Skeletal muscle satellite cell (primary cell): ENCODE measurements around the gene C3orf22. TPM values are rescaled to one million over a fixed set of nuclear protein-coding genes. Genes with fewer than 3 reads are reported as not detected.
"Not testable (repeated sequence)": the region's sequence is repeated elsewhere in the genome, so short reads cannot be mapped to it uniquely, and the experiment has no call there.

Experiments
- H3K27me3 ChIP-seq: 2 replicates; pipeline ENCODE4 v1.7.0; 2013; ENCODE audit warnings: low read length; ENCODE audit not compliant: control insufficient read depth, insufficient read depth
- H3K36me3 ChIP-seq: 2 replicates; pipeline ENCODE4 v1.7.0; 2013; ENCODE audit warnings: mild to moderate bottlenecking, control low read depth, low read length; ENCODE audit not compliant: insufficient read depth
- H3K4me1 ChIP-seq: 2 replicates; pipeline ENCODE4 v1.7.0; 2013; ENCODE audit warnings: low read length; ENCODE audit not compliant: control insufficient read depth, insufficient read depth
- H3K4me2 ChIP-seq: 2 replicates; pipeline ENCODE4 v1.7.0; 2013; ENCODE audit warnings: mild to moderate bottlenecking, low read length
- H3K4me3 ChIP-seq: 2 replicates; pipeline ENCODE4 v1.7.0; 2013; ENCODE audit warnings: low read length
- H3K9ac ChIP-seq: 2 replicates; pipeline ENCODE4 v1.7.0; 2013; ENCODE audit warnings: mild to moderate bottlenecking, low read depth, low read length, moderate library complexity
- H3K9me3 ChIP-seq: replicated peaks from 2 replicates; pipeline ENCODE4 v1.7.0; 2013; ENCODE audit warnings: mild to moderate bottlenecking, control low read depth, low read length
- total RNA-seq: library from RNA; depleted of rRNA; stranded (reverse); fragments of >200 nt; gene quantifications from 2 replicates; pipeline ENCODE4 v1.2.3, GENCODE V29; 2012; rRNA removed

The C3orf22 gene, protein sequence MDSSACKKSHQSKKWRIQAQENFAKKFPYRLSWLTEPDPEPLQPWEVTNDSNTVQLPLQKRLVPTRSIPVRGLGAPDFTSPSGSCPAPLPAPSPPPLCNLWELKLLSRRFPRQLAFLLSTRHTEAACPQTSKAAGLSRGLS
- not detected in 2 replicates for total RNA-seq

GRCh38 chr3:126558336-126559071, at the start of gene C3orf22:
Gene C3orf22 (minus strand): TSS chr3:126558932. CDS start chr3:126553390, 5,542 bp downstream.
- no peaks in the 10 kb centered on the region for H3K4me1 ChIP-seq
- H3K9me3 ChIP-seq: no peaks in the 10 kb centered on the region
- no peak within 1 kb of the TSS for H3K4me2 ChIP-seq
- no peak within 1 kb of the TSS for H3K4me3 ChIP-seq
- no peaks in the 10 kb centered on the region for H3K36me3 ChIP-seq
- H3K9ac ChIP-seq: no peak within 1 kb of the TSS
- H3K27me3 ChIP-seq: peaks cover 61% of the 10 kb centered on the region

DNA sequence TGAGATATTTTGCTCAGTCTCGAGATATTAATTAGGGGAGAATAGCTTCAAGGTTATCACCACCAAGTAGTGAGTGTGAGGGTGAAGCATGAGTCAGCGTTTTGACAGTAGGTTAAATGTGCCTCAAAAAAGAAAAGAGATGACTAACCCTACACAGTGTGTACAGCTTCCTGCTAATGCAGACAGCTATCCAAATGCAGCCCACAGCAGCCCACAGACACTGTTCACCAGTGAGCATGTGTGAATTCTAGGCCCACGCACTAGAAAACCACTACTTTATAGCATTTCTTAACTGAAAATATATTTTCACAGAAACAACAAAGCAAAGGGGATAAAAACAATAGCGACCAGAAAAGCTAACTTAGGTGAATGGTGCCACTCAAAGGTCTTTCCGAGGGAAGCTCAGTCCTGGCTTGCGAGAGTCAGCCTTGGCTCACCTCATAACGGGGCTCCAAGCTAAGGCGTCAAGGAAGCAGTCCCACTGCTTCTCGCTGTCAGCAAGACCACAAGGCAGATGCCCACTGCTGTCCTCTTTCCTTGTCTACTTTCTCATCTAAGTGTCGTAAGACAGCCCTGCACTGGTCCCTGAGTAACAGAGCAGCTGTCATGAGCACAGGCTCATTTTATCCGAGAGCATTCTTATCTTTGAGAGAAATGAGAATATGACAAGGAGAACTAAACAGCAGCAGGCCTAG, 48.6 kb upstream of the C3orf22 start:
- peaks cover 12% of the 10 kb centered on the region for H3K4me1 ChIP-seq
- H3K27me3 ChIP-seq: no peaks in the 10 kb centered on the region
- peaks cover 21% of the 10 kb centered on the region for H3K36me3 ChIP-seq
- no peaks in the 10 kb centered on the region for H3K9me3 ChIP-seq
- H3K4me2 ChIP-seq: no peak overlapping the region
- H3K4me3 ChIP-seq: no peak overlapping the region
- H3K9ac ChIP-seq: no peak overlapping the region

DNA sequence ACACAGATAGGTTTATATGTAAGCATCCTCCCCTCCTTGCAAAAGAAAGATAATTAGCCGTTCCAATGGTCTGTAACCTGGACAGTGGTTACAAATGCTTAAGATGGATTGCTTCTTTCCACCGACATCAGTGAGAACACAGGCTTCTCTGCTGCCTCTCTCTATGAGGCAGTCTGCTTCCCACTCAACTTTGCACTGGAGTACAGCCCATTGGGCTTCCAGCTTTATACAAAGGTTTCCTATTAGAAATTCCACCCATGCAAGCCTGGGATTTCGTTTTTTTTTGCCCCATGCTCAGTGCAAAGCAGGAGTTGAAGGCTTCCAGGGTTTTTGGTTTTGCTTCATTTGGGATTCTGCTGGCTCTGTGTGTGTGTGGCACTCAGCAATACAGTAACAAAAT, 47.3 kb upstream of the C3orf22 start:
- Histone ChIP-seq H3K27me3 (no peaks in the 10 kb centered on the region), H3K4me3 (no peak overlapping the region), H3K9ac (no peak overlapping the region), H3K4me1 (peaks cover 12% of the 10 kb centered on the region), H3K9me3 (no peaks in the 10 kb centered on the region), H3K36me3 (peaks cover 21% of the 10 kb centered on the region), H3K4me2 (no peak overlapping the region)

DNA sequence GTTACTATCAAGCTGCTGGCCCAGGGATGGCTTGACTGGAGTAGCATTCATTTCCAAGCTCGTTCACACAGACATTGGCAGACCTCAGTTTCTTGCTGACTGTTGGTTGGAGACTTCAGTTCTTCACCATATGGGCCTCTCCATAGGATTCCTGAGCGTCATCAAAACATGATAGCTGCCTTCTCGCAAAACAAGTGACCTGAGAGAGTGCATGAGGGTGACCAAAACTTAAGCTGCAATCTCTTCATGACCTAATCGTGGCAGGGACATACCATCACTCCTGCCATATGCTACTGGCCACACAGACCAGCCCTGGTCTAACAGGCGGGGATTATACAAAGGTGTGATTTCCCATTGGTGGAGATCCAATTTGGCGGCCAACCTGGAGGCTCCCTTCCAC, 46.0 kb upstream of the C3orf22 start:
- peaks cover 11% of the 10 kb centered on the region for H3K36me3 ChIP-seq
- H3K9ac ChIP-seq: no peak overlapping the region
- peaks cover 12% of the 10 kb centered on the region for H3K4me1 ChIP-seq
- H3K27me3 ChIP-seq: no peaks in the 10 kb centered on the region
- H3K4me3 ChIP-seq: no peak overlapping the region
- no peaks in the 10 kb centered on the region for H3K9me3 ChIP-seq
- H3K4me2 ChIP-seq: no peak overlapping the region

DNA sequence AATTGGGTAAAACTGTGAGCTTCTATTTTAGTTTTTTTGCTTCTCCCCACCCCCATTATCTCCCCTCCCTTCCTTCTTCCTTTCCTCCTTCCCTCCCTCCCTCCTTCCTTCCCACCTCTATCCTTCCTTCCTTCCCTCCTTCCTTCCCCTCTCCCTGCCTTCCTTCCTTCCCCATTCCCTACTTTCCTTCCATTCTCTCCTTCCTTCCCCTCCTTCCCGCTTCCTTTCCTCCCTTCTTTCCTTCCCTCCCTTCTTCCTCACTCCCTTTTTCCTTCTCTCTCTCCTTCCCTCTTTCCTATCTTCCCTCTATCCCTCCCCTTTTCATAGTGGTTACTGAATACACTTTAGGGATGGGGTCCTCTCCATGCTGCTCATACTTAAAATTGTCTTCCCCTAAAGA, 40.4 kb upstream of the C3orf22 start:
- no peak overlapping the region for H3K4me2 ChIP-seq
- no peaks in the 10 kb centered on the region for H3K36me3 ChIP-seq
- H3K27me3 ChIP-seq: no peaks in the 10 kb centered on the region
- H3K9ac ChIP-seq: no peak overlapping the region
- no peaks in the 10 kb centered on the region for H3K9me3 ChIP-seq
- no peak overlapping the region for H3K4me3 ChIP-seq
- H3K4me1 ChIP-seq: no peaks in the 10 kb centered on the region

DNA sequence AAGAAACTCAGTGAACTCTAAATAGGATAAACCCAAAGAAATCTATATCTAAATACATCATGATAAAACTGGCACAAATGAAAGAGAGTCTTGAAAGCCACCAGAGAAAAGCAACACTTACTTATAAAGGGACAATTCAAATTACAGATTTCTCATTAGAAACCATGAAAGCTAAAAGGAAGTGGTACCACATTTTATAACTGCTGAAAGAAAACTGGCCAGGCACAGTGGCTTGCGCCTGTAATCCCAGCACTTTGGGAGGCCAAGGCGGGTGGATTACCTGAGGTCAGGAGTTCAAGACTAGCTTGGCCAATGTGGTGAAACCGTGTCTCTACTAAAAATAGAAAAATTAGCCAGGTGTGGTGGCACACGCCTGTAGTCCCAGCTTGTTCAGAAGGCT, 36.7 kb upstream of the C3orf22 start:
- not testable (repeated sequence) for H3K4me3 ChIP-seq, H3K27me3 ChIP-seq, H3K4me2 ChIP-seq, H3K9ac ChIP-seq, H3K9me3 ChIP-seq, H3K4me1 ChIP-seq, H3K36me3 ChIP-seq

GRCh38 chr3:126591515-126591914, 32.8 kb upstream of the C3orf22 start:
- H3K9me3 ChIP-seq, H3K27me3 ChIP-seq, H3K4me3 ChIP-seq, H3K9ac ChIP-seq, H3K4me1 ChIP-seq, H3K4me2 ChIP-seq, H3K36me3 ChIP-seq: not testable (repeated sequence)

DNA sequence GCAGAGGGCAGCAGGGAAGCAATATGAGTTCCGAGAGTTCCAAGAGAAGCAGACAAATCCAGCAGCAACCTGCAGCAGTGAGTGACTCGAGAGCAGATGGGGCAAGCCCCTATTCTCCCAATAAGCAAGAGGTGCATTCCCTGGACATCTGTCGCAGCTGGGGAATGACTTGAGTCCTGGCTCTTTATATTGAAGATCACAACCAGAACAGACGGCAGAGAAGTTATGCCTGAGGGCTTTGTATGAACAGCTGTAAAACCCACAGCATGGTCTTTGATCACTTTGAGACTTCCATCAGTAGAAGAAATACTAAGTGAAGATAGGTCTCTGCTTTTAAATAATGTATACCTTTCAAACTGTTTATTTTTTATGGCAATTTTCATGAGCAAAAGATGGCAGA, 23.6 kb upstream of the C3orf22 start:
- H3K36me3 ChIP-seq: no peaks in the 10 kb centered on the region
- H3K9ac ChIP-seq: no peak overlapping the region
- no peaks in the 10 kb centered on the region for H3K4me1 ChIP-seq
- peaks cover 15% of the 10 kb centered on the region for H3K27me3 ChIP-seq
- no peak overlapping the region for H3K4me2 ChIP-seq
- no peak overlapping the region for H3K4me3 ChIP-seq
- no peaks in the 10 kb centered on the region for H3K9me3 ChIP-seq

- no peaks in the 10 kb centered on the region for H3K4me1 ChIP-seq
- no peak overlapping the region for H3K9ac ChIP-seq
- H3K4me3 ChIP-seq: no peak overlapping the region
- H3K4me2 ChIP-seq: no peak overlapping the region
- H3K36me3 ChIP-seq: no peaks in the 10 kb centered on the region
- peaks cover 15% of the 10 kb centered on the region for H3K27me3 ChIP-seq
- H3K9me3 ChIP-seq: no peaks in the 10 kb centered on the region
Observed at GRCh38 chr3:126581569-126581968, 22.8 kb upstream of the C3orf22 start.

DNA sequence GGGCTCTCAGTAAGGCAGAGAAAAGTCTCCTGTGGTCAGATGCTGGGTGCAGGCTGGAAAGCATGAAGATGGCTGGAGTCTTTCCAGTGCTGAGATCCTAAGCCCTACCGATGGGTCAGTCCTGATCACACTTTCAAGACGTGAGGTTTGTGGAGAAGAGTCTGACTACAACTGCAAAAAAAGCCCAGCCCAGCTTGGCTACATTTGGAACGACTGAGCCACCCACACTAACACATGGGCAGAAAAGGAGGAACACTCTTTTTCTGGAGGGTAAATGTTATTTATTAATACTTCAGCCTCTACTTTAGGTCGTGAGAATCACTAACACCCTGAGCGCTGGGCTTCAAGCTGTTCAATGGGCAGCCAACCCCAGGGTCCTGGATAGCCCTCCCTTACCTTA, 22.0 kb upstream of the C3orf22 start:
- Histone ChIP-seq H3K9ac (no peak overlapping the region), H3K4me2 (no peak overlapping the region), H3K4me3 (no peak overlapping the region), H3K9me3 (no peaks in the 10 kb centered on the region), H3K36me3 (no peaks in the 10 kb centered on the region), H3K27me3 (peaks cover 15% of the 10 kb centered on the region), H3K4me1 (no peaks in the 10 kb centered on the region)

DNA sequence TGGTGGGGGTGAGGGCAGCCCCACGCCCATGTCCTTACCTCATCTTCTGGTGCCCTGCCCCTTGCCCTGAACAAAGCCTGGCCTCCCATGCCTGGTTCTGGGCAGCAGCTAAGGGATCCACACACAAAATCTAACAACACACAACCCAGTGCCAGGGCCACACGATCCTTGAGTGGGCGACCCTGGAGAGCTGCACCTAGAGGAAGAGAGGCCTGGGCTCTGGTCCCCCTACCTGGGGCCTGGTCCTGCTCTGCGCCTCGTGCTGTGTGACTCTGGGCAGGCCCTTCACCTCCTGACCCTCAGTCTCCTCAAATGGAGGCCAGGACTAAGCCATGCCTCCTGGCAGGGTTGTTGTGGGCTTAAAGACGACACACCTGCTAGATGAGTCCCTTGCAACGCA, 20.0 kb upstream of the C3orf22 start:
- peaks cover 16% of the 10 kb centered on the region for H3K27me3 ChIP-seq
- H3K9me3 ChIP-seq: no peaks in the 10 kb centered on the region

DNA sequence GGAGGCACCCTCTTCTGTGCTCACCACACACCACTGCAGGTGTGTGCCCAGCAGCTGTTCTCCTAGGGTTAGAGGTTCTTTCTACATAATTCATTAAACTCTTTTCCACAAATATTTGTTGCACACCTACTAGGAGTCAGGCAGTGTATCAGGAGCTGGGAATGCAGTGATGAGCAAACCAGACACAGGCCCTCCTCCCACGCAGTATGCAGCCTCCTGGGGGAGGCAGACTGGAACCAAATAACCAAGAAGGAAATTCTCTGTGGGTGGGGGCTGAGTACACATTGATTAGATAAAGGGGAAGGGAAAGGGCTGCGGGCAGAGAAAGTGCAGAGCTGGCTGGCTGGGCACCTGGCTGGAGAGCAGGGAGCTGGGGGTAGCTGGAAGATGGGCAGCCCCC, 18.5 kb upstream of the C3orf22 start:
- Histone ChIP-seq H3K36me3 (no peaks in the 10 kb centered on the region), H3K9me3 (no peaks in the 10 kb centered on the region), H3K4me3 (no peak overlapping the region), H3K4me2 (no peak overlapping the region), H3K4me1 (no peaks in the 10 kb centered on the region), H3K27me3 (peaks cover 11% of the 10 kb centered on the region), H3K9ac (no peak overlapping the region)

More for the DNA sequence above, 20.0 kb upstream of the C3orf22 start:
- H3K9ac ChIP-seq: no peak overlapping the region
- H3K4me2 ChIP-seq: no peak overlapping the region
- no peak overlapping the region for H3K4me3 ChIP-seq
- no peaks in the 10 kb centered on the region for H3K36me3 ChIP-seq
- no peaks in the 10 kb centered on the region for H3K4me1 ChIP-seq
